Liver (tissue), 3 donors: Measurements from ENCODE around the gene GJB1.
"Not testable (repeated sequence)": the region's sequence is repeated elsewhere in the genome, so short reads cannot be mapped to it uniquely, and the experiment has no call there.

Experiments used
- GABPA ChIP-seq, 2 donors: IDR thresholded peaks in 1 of 2; conservative IDR thresholded peaks in 1 of 2; 2 replicates each; pipeline ENCODE4 v1.6.1; 2016; ENCODE audit warnings: antibody characterized with exemption in 2 of 2, mild to moderate bottlenecking in 1 of 2, moderate library complexity in 1 of 2
- NR2F2 ChIP-seq: IDR thresholded peaks from 2 replicates; pipeline ENCODE4 v1.6.1; 2016; ENCODE audit warnings: antibody characterized with exemption
- ZBTB33 ChIP-seq: IDR thresholded peaks from 2 replicates; pipeline ENCODE4 v1.6.1; 2016; ENCODE audit warnings: antibody characterized with exemption
- TF ChIP-seq, protein P1 (sequence below): fragments of 150-350 bp; IDR thresholded peaks from 2 replicates; pipeline ENCODE4 v1.5.1; 2017; ENCODE audit warnings: improper control_type of control experiment, low read depth, low read length; ENCODE audit not compliant: missing input control
- TF ChIP-seq, protein P2 (sequence below): IDR thresholded peaks from 2 replicates; pipeline ENCODE4 v1.6.1; 2016; ENCODE audit warnings: antibody characterized with exemption, mild to moderate bottlenecking
- donor health status: healthy.
- donor health status: healthy.

DNA sequence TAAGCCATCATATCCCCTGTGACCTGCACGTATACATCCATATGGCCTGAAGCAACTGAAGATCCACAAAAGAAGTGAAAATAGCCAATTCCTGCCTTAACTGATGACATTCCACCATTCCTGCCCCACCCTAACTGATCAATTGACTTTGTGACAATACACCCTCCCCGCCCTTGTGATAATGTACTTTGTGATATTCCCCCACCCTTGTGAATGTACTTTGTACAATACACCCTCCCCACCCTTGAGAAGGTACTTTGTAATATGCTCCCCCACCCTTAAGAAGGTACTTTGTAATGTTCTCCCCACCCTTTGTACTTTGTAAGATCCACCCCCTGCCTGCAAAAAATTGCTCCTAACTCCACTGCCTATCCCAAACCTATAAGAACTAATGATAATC lies 49.3 kb downstream of the GJB1 start:
- TF ChIP-seq, protein P1, sequence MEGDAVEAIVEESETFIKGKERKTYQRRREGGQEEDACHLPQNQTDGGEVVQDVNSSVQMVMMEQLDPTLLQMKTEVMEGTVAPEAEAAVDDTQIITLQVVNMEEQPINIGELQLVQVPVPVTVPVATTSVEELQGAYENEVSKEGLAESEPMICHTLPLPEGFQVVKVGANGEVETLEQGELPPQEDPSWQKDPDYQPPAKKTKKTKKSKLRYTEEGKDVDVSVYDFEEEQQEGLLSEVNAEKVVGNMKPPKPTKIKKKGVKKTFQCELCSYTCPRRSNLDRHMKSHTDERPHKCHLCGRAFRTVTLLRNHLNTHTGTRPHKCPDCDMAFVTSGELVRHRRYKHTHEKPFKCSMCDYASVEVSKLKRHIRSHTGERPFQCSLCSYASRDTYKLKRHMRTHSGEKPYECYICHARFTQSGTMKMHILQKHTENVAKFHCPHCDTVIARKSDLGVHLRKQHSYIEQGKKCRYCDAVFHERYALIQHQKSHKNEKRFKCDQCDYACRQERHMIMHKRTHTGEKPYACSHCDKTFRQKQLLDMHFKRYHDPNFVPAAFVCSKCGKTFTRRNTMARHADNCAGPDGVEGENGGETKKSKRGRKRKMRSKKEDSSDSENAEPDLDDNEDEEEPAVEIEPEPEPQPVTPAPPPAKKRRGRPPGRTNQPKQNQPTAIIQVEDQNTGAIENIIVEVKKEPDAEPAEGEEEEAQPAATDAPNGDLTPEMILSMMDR, result not testable (repeated sequence)
- TF ChIP-seq, protein P2, sequence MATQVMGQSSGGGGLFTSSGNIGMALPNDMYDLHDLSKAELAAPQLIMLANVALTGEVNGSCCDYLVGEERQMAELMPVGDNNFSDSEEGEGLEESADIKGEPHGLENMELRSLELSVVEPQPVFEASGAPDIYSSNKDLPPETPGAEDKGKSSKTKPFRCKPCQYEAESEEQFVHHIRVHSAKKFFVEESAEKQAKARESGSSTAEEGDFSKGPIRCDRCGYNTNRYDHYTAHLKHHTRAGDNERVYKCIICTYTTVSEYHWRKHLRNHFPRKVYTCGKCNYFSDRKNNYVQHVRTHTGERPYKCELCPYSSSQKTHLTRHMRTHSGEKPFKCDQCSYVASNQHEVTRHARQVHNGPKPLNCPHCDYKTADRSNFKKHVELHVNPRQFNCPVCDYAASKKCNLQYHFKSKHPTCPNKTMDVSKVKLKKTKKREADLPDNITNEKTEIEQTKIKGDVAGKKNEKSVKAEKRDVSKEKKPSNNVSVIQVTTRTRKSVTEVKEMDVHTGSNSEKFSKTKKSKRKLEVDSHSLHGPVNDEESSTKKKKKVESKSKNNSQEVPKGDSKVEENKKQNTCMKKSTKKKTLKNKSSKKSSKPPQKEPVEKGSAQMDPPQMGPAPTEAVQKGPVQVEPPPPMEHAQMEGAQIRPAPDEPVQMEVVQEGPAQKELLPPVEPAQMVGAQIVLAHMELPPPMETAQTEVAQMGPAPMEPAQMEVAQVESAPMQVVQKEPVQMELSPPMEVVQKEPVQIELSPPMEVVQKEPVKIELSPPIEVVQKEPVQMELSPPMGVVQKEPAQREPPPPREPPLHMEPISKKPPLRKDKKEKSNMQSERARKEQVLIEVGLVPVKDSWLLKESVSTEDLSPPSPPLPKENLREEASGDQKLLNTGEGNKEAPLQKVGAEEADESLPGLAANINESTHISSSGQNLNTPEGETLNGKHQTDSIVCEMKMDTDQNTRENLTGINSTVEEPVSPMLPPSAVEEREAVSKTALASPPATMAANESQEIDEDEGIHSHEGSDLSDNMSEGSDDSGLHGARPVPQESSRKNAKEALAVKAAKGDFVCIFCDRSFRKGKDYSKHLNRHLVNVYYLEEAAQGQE, result not testable (repeated sequence)
- not testable (repeated sequence) for TF ChIP-seq ZBTB33; GABPA (IDR thresholded peaks at IDR 0.05 in 1 of 2, conservative IDR thresholded peaks at IDR 0.05 in 1 of 2); NR2F2
